HG02588 (cell line): Measurements from ENCODE around the gene DAPK2.

ENCODE experiments used
- ATAC-seq: cut with Tn5 transposase; IDR thresholded peaks from one replicate; pipeline ENCODE4 v1.9.1; 2021; ENCODE audit warnings: mild to moderate bottlenecking, moderate library complexity; ENCODE audit not compliant: unreplicated experiment

The DAPK2 gene

GRCh38 chr15:63920504-63921175 lies 125.6 kb downstream of the DAPK2 start:
- no peak for ATAC-seq

- no peak for ATAC-seq
Observed at GRCh38 chr15:63918901-63919348, 127.4 kb downstream of the DAPK2 start.

- no peak for ATAC-seq
Observed at GRCh38 chr15:63918317-63918672, 128.0 kb downstream of the DAPK2 start.

GRCh38 chr15:63917588-63918316 lies 128.5 kb downstream of the DAPK2 start:
- no peak for ATAC-seq

- no peak for ATAC-seq
Observed at GRCh38 chr15:63915873-63916771, 130.2 kb downstream of the DAPK2 start.

- no peak for ATAC-seq
Observed at GRCh38 chr15:63915209-63915872, 130.9 kb downstream of the DAPK2 start.

GRCh38 chr15:63913786-63914315 lies 132.4 kb downstream of the DAPK2 start:
- no peak for ATAC-seq

- ATAC-seq, result no peak
Observed at GRCh38 chr15:63913336-63913735, 132.9 kb downstream of the DAPK2 start.

- ATAC-seq, result no peak
Observed at GRCh38 chr15:63912061-63912615, 134.1 kb downstream of the DAPK2 start.

- no peak for ATAC-seq
Observed at GRCh38 chr15:63911160-63911559, 135.1 kb downstream of the DAPK2 start.

GRCh38 chr15:63909819-63910437 lies 136.4 kb downstream of the DAPK2 start:
- no peak for ATAC-seq

GRCh38 chr15:63908991-63909390 lies 137.3 kb downstream of the DAPK2 start:
- no peak for ATAC-seq

GRCh38 chr15:63908281-63908680 lies 138.0 kb downstream of the DAPK2 start:
- no peak for ATAC-seq

GRCh38 chr15:63907521-63907920 lies 138.8 kb downstream of the DAPK2 start:
- ATAC-seq, result no peak

- no peak for ATAC-seq
Observed at GRCh38 chr15:63906266-63906584, 140.1 kb downstream of the DAPK2 start.

GRCh38 chr15:63905558-63906265 lies 140.6 kb downstream of the DAPK2 start:
- ATAC-seq, result no peak

- no peak for ATAC-seq
Observed at GRCh38 chr15:63905131-63905530, 141.2 kb downstream of the DAPK2 start.

GRCh38 chr15:63904042-63904441 lies 142.2 kb downstream of the DAPK2 start:
- ATAC-seq, result no peak

GRCh38 chr15:63902671-63903035 lies 143.6 kb downstream of the DAPK2 start:
- no peak for ATAC-seq
